Measurements from ENCODE around the gene LPAR2. TPM values are rescaled to one million over a fixed set of nuclear protein-coding genes. Genes with fewer than 3 reads are reported as not detected.

LPAR2 gene
- total and polyA plus RNA-seq, 10 of the 15 experiments (the other 5 are each of a cell fraction or from before 2014, with no cell fraction given), result 0.98 to 23.8 (median 10.2) TPM

DNA sequence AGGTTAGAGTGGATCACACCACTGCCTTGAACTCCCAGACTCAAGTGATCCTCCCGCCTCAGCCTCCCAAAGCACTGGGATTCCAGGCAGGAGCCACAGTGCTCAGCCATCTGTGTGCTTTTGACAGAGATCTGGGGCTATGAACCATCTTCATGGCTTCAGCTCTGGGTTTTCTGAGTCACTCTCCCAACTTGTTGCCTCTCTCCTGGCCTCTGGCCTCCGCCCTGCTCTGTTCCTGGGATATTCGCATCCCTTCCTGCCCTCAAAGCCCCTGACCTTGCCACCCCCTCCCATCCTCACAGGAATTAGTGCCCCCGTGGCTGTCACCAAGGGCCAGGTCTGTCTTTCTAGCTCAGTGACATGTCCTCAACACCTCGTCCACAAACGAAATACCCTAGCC is 21.1 kb upstream of the LPAR2 start (continued):
- TF ChIP-seq, protein P1, sequence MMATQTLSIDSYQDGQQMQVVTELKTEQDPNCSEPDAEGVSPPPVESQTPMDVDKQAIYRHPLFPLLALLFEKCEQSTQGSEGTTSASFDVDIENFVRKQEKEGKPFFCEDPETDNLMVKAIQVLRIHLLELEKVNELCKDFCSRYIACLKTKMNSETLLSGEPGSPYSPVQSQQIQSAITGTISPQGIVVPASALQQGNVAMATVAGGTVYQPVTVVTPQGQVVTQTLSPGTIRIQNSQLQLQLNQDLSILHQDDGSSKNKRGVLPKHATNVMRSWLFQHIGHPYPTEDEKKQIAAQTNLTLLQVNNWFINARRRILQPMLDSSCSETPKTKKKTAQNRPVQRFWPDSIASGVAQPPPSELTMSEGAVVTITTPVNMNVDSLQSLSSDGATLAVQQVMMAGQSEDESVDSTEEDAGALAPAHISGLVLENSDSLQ (IDR thresholded peaks at IDR 0.05), result no peak
- TF ChIP-seq ZBED1 (IDR thresholded peaks at IDR 0.05; ENCODE audit: borderline replicate concordance) (no peak), NRF1 (conservative IDR thresholded peaks at IDR 0.05; ENCODE audit: low read depth, low read length) (no peak), JUNB (IDR thresholded peaks at IDR 0.05) (no peak), CBX5 (IDR thresholded peaks at IDR 0.05; ENCODE audit: low read depth) (no peak), ZNF207 (IDR thresholded peaks at IDR 0.05; ENCODE audit: borderline replicate concordance) (no peak)

DNA sequence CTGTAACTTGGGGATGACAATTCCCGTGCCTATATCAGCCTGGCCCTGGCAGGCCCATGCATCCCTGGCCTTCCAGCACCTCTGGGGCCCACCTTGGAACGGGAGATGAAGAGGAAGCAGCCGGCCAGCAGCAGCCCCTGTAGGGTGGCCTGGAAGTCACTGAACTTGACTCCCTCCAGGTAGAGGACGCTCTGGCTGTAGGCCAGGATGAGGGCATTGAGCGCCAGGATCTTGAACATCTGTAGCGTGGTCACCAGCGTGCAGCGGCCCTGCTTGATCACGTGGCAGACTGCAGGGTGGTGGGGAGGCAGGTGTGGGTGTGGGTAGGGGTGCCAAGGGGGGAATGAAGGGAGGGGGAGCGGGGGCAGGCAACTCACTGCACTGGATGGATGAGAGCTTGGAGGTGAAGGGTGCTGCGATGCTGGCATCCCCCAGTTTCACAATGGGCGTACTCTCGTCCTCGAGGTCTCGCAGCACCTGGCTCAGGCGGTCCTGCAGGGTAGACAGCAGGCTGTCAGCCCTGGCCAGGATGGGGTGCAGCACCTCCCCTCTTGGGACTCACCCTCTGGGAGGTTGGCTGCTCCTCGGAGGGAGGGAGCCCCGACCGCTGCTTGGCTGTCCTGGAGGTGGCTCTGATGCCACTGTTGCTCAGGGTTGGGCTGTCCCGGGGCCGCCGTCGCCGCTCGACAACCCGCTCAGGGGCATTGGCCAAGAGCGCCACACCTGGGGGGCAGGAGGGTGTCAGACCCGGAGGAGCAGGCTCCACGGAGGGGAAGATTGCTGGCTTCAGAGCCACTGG is 19.2 kb upstream of the LPAR2 start:
- Histone ChIP-seq H3K27ac (ENCODE audit: control insufficient read depth, insufficient read depth) (no peak overlapping the region), H3K79me2 (ENCODE audit: control insufficient read depth, insufficient read depth, low read length) (peaks cover 12% of the 10 kb centered on the region), H3K9ac (ENCODE audit: control insufficient read depth, insufficient read depth, low read length) (no peak overlapping the region), H3K27me3 (replicated peaks in 1 of 2; ENCODE audit: control insufficient read depth in 2 of 2, insufficient read depth in 2 of 2, low read length in 1 of 2) (no peaks in the 10 kb centered on the region), H3K36me3 (ENCODE audit: control insufficient read depth in 2 of 2, insufficient read depth in 2 of 2, low read length in 1 of 2) (peaks cover 28 to 52% of the 10 kb centered on the region in 2 experiments), H2AFZ (ENCODE audit: control insufficient read depth, low read depth, low read length) (no peak overlapping the region), H4K20me1 (ENCODE audit: control insufficient read depth, insufficient read depth) (no peaks in the 10 kb centered on the region), H3K4me1 (ENCODE audit: control insufficient read depth, insufficient read depth, low read length) (peaks cover 4% of the 10 kb centered on the region), H3K4me2 (ENCODE audit: control insufficient read depth, insufficient read depth) (no peak overlapping the region), H3K4me3 (no peak overlapping the region), H3K9me3 (replicated peaks; ENCODE audit: control insufficient read depth, insufficient read depth, low read length) (no peaks in the 10 kb centered on the region)
- no peak for DNase-seq (ENCODE audit: low read depth, low spot score)
- ChIA-PET RAD21 (ENCODE audit: unreplicated experiment) (no interaction called here), CTCF (no interaction called here), SMC1A (ENCODE audit: uncharacterized antibody, unreplicated experiment) (no interaction called here), POLR2A (interaction anchor here (0.6 kb wide), 1 partner anchor 125 kb away, joined by 3 read pairs; no protein-coding TSS in a partner anchor)
- TF ChIP-seq GATAD2B (conservative IDR thresholded peaks at IDR 0.05; ENCODE audit: low read depth), result no peak
- TF ChIP-seq TBL1XR1 (IDR thresholded peaks at IDR 0.05; ENCODE audit: low read depth, low read length), result no peak
- TF ChIP-seq STAT3 (IDR thresholded peaks at IDR 0.05; ENCODE audit: low read depth, low read length), result no peak
- TF ChIP-seq SPI1 (IDR thresholded peaks at IDR 0.05; ENCODE audit: borderline replicate concordance, insufficient read depth, low read depth, low read length), result no peak
- no peak for TF ChIP-seq SMARCA5 (IDR thresholded peaks at IDR 0.05)
- no peak for TF ChIP-seq HDAC6 (IDR thresholded peaks at IDR 0.05; ENCODE audit: unreplicated experiment)
- no peak for ATAC-seq
- no peak for FAIRE-seq
- 93% methylated on average over 24 of the region's 29 CpGs for WGBS (ENCODE audit: insufficient coverage, insufficient replicate concordance, low lambda C conversion rate, missing lambda C conversion rate)
- intact Hi-C loops (cut with micrococcal nuclease; ENCODE audit: unreplicated experiment) (no loop called here), in situ Hi-C loops (cut with MboI) (no loop called here)
- no TSS peak for BruUV-seq (replicated peaks)

Measured in GM12878 (cell line).